GM21367 (cell line): Measurements from ENCODE around the gene CCDC137.
"Not testable (repeated sequence)": the region's sequence is repeated elsewhere in the genome, so short reads cannot be mapped to it uniquely, and the experiment has no call there.

ENCODE experiments used
- ATAC-seq: cut with Tn5 transposase; IDR thresholded peaks from one replicate; pipeline ENCODE4 v1.9.1; 2021; ENCODE audit not compliant: unreplicated experiment

CCDC137 gene

DNA sequence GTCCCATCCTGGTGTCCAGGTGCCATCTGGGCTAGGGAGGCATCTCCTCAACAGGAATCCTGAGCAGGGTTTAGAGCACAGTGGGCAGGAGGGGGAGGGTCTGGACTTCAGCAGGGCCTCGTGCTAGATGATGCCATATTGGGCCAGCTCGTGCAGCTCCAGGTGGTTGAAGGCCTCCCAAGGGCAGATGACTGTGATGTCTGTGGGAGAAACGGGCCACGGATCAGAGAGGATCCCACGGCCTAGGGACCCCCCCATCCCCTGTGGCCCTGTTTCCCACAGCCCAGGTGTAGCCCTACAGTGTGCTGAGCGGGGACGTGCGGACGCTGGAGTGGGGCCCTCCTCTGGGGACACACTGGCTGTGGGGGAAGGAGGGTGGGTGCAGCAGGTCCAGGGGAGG, 15.6 kb upstream of the CCDC137 start:
- ATAC-seq: no peak

DNA sequence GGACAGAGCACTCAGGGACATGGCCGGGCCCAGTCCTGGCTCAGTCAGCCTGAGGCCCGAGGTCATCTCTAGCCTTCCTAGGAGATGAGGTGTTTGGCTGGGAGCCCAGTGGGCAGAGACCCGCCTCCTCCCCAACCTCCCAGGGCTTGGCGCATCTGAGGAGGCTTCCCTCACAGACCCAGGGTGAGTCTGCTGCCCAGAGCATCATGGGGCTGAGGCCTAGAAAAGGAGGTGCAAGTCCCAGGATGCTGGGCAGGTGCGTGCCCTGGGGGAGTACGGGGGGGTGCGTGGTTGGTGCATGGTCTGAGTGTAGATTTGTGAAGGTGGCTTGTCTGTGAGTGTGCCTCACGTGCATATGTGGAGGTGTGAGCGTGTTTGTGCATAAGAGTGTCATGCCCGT, 14.8 kb upstream of the CCDC137 start:
- ATAC-seq: no peak

DNA sequence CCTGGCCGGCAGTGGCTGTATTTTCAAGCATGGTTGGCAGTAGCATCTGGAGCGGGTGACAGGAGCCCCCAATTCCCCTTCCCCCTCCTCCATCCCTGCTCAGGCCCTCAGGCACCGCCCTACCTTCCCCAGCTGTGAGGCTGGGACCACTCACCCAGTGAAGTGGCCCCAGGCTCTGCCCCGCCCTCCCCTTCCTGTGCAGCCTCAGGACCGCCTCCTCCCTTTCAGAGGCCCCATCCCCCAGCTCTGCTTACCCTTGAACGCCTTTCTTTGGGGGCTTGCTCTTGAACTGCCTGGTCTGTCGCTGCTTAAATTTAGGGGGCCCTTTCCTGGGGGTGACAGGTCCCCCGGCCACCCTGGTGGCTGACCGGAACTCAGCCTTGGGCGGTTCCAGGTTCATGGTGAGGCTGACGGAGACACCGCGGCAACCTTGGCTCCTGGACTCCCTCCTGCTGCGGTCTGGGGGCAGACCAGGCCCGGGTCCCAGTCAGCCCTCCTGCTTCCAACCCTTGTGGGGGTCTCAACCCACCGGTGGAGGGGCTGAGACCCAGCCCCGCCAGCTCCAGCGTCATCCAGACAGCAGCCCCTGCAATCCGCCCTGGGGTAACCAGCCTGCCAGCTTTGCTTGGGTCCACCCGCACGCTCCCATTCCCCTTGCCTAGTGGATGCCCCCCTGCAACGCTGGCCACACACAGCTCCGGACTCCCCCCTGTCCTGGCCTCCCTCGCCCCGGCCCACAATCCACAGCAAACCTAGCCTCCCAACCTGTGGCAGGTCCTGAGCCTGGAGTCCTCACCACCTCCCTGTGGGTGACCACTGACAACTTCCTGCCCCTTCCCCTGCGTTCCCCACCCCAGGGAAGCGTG, 13.4 kb upstream of the CCDC137 start:
- ATAC-seq: no peak

DNA sequence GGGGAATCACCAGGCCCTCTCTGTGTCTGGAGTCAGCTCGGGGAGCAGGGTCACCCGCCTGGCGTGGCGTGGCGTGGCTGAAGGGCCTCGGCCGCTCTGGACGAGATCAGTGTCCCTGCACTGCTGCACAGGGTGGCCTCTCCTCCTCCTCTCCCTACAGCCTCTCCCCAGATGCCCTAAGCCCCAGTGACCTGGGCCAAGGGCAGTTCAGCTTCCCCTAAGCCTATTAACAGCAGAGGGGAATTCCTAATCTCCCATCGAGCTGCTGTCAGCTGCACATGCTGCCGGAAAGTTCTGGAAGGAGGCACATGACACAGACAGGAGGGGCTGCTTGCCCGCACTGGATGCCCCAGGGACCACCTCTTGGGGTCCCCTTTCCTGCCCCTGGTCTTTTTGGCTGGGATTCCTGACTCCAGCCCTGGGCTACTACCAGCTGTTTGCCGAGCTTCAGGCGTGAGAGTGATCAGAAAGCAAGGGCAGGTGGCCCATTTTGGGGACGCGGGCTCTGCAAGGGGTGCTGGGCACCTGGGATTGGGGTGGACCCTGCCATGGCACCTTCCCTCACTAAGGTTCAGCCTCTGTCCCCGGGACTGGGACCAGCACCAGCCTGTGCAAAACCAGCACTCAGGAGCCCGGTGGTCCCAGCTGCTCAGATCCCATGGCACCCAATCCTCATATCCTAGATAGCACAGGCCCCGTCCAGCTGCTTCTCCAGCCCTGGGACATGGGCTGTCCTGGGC, 11.0 kb upstream of the CCDC137 start:
- no peak for ATAC-seq

DNA sequence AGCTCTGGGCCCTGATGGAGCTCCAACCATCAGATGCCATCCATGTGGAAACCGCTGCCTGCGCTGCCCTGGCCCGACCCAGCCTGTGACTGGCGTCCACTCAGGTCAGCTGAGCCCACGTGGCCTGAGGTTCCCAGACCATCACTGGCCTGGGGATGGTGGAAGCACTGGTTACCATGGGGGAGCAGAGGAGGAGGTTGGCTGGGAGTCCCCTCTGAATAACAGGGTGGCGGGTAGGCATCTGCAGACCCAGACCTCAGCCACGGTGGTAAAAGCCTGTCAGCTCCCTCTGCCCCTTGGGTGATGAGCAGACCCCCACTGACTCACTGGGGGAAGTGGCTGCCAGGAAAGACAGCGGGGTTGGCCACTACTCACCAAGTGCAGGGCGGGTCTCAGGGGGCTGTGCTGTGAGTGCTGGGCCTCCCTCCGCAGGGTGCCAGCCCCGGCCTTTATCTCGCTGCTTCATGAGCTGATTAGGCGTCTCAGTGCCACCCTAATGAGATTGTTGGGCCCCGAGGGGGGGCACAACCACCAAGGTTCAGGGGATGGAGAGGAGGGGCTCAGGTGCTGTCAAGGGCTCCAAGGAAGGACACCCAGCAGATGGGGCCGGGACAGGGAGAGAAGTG, 10.3 kb upstream of the CCDC137 start, which contains the start of gene PDE6G:
Gene PDE6G, minus strand, starts transcription at position 425 of the 626 bp plus-strand sequence. CDS start 3,237 bp downstream, outside the sequence.
- ATAC-seq: no peak

DNA sequence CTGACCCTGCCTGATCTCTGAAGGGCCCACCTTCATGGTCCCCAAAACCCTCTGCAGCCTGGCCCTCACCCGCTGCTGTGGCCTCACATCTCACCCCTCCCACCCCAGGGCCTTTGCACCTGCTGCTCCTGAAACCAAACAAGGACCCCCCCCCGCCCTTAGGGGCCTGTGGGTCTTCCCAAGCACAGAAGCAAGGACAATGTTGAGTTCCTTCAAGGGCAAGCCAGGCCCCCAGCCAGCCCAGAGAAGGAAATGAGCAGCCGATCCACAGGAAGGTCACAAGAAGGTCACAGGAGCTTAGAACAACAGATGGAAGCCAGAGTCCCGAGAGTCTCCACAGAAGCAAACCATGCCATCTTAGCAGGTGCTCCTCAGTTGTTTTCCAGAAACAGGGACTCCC, 9.7 kb upstream of the CCDC137 start:
- no peak for ATAC-seq

DNA sequence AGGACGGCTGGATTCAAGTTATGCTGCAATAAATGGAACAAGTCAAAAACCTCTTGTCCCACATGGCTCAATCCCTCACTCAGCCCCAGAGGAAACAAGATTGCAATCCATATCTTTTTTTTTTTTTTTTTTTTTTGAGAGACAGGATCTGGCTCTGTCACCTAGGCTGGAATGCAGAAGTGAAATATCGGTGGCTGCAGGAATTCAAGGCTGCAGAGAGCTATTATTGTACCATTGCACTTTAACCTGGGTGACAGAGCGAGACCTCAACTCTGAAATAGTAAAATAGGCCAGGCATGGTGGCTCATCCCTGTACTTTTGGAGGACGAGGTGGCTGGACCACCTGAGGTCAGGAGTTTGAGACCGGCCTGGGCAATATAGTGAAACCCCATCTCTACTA, 7.5 kb upstream of the CCDC137 start:
- ATAC-seq: no peak

DNA sequence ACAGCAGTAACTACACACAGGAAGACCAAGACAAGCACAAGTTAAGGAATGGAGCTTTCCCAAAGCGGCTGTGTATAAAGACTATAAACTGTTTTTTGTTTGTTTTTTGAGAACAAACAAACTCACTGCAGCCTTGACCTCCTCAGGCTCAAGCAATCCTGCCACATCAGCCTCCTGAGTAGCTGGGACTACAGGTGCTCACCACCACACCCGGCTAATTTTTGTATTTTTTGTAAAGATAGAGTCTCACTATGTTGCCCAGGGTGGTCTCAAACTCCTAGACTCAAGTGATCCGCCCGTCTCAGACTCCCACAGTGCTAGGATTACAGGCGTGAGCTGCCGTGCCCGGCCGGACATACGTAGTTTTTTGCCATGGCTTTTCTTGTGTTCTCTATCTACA, 6.1 kb upstream of the CCDC137 start:
- no peak for ATAC-seq

DNA sequence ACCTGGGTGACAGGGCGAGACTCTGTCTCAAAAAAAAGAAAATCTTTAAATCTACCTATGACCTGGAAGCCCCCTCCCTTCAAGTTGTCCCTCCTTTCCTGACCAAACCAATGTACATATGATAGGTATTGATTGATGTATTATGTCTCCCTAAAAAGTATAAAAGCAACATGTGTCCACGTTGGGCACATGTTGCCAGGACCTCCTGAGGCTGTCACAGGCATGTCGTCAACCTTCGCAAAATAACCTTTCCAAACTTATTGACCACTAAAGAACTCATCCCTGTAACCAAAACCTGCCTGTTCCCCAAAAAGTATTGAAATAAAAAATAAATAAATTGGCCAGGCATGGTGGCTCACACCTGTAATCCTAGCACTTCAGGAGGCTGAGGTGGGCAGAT, 4.5 kb upstream of the CCDC137 start:
- ATAC-seq: no peak

DNA sequence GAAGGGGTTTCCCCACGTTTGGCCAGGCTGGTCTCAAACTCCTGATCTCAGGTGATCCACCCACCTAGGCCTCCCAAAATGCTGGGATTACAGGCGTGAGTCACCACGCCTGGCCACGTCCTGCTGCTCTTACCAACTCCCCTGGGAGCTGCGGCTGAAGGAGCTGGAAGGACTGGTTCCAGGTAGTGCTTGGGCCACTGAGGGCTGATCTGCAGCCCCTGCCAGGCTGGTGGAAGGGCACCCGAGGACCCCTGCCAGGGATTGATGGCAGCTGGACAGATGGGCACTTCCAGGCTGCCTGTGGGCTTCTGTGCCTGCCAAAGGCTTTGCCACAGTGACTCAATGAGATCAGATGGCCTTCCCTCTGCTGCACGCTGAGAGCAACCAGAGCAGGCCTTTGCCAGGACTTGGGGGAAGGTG, 2.5 kb upstream of the CCDC137 start:
- no peak for ATAC-seq

DNA sequence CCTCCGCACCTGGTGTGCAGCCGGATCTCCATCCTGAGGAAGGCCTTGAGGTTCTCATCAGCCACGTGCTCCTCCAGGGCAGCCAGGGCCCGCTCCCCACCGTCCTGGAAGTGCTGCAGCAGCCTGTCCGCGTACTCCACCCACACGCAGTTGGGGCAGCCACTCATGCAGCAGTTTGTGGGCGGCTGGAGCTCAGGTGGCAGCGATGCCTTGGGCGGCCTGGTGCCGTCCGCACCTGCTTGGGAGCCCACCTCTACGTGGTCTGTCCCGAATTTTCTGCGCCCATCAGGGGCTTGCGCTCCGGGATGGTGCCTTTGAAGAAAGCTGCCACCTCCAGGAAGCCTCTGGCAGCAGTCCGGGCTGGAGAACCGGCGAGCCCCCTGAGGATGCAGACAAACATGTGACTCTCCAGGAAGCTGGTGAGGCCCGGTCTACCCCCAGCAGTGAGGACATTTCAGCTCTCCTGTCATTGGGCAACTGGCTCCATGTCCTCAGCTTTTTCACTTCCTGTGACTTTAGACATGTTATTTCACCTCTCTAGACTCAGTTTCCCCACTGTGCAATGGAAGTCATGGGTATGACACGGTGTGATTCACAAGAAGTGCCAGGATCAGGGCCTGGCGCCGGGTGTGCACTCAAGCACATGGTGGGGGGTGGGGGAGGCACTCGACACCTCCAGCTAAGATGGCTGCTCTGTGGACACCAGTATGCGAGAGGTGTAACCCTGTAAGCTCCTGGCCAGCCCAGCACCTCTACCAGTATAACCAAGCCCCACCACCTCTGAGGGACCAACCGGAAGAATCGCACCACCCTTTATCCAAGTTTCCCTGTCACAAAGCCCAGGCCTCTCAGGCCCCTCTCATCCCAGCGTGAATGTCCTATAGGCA, 1.1 kb upstream of the CCDC137 start:
- ATAC-seq: no peak

DNA sequence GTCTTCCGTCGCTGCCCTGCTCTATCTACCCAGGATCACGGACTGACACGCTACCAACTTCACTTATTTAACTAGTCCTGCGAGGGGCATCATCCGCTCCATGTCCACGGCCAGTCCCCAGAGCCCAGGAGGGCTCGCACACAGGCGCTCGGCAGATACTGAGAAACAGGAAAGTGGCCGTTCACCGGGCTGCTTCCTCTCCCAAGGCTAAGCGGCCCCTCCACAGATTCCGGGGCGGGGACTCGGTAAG, 520 bp upstream of the CCDC137 start:
- ATAC-seq: peak; percentile 9

DNA sequence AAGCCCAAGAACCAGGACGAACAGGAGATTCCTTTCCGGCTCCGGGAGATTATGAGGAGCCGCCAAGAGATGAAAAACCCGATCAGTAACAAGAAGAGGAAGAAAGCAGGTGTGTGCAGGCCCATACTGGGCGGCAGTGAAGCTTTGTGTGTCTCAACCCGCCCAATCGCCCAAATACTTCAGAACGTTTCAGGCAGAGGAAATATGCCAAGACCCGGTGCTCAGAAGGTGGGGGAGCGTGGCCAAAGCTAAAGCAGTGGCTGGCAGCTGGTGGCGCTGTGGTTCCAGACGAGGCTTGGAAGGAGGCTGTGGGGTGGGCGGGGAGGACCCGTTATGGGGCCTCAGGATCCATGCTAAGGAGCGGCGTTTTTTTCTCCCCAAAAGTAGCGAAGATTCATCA, 1.2 kb downstream of the CCDC137 start:
- no peak for ATAC-seq

DNA sequence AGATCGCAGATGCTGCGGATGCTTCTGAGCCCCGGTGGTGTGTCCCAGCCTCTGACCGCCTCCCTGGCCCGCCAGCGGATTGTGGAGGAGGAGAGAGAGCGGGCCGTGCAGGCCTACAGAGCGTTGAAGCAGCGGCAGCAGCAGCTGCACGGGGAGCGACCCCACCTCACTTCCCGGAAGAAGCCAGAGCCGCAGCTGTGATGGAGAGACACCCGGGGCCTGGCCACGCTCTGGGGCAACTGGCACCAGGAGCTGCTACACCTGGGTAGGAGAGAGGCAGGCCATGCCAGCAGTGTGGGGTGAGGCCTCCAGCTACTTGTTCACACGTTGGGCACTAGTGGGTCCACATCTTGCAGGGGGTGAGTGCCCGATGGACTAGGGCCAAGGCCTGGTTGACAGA, 6.0 kb downstream of the CCDC137 start:
- ATAC-seq: no peak

DNA sequence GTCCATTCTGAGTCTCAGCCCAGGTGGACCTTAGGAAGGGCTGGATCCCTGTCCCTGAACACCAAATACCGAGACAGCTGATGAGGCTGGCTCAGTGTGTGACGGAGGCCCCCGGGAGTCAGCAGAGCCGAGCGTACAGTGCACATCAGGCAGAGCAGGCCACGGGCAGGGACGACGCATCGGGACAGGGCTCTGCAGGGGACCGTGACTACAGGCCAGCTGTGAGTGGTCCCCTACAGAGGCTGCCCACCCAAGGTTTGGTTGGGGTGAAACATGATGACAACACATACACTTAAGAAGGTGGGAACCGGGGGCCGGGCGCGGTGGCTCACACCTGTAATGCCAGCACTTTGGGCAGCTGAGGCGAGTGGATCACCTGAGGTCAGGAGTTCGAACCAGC, 6.4 kb downstream of the CCDC137 start:
- no peak for ATAC-seq

DNA sequence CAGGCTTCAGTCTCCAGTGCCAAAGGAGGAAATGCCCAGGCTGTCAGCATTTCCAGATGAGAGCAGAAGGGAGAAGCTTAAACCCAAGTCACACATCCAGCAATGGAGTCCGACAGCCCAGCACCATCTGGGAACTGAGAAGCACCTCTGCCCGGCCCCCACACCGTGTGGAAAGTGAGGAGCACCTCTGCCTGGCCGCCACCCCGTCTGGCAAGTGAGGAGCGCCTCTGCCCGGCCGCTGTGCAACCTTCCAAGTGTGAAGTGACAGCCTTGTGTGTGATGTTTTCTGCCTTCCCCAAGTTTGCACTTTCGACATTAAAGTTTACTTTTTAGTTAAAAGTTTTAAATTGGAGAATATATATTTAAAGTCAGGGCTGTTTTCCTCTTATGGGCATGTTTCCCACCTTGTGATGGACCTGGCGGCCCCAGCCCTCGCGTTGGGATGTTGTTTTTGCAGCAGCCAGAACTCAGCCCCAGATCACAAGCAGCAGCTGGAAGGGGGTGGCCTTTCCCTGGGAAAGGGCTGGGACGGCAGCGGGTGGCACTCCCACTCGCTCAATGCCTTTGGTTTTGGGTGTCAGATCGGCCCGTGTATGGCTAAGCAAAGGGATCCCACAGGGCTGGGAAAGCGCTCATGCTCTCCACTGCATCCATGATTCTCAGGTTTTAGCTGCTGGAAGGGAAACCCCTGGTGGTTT, 7.2 kb downstream of the CCDC137 start:
- ATAC-seq: no peak

DNA sequence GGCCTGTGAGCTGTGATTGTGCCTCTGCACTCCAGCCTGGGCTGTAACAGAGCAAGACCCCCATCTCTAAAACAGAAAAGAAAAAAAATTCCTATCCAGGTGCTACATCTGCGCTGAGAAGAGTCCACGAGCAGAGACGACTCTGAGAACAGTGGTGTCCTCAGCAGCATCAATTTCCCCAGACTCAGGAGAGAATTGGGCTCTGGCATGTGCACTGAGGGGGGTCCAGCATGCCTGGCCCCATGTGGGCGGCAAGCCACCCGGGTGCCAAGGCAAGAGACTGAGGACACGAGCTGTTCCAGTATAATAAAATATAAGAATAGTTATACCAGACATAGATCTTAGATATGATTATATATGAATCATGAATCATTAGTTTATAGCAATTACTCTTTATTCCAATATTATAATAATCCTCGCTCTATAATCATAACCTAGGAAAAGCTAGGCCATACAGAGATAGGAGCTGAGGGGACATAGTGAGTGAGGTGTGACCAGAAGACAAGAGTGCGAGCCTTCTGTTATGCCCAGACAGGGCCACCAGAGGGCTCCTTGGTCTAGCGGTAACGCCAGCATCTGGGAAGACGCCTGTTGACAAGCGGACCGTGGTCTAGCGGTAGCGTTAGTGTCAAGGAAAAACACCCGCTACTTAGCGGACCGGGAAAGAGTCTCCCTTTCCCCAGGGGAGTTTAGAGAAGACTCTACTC, 9.1 kb downstream of the CCDC137 start:
- not testable (repeated sequence) for ATAC-seq

DNA sequence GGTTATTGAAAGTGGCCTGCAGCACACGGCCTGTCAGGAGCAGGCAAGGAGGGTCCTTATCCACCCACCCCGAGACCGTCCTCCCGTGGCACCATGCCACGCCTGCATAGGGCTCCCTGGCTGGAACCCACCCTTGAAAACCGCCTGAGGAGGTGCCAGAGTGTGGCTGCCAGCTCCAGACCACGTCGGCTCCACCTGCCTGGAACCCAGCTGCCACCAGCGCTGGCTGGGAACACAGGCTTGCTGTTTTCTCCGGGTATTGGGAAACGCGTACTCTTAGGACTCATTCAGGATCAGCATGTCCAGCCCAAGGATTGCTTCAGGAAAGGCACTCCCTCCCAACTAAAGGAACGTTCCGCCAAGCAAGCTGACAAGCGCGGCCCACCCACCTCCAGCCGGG, 10.4 kb downstream of the CCDC137 start:
- no peak for ATAC-seq

DNA sequence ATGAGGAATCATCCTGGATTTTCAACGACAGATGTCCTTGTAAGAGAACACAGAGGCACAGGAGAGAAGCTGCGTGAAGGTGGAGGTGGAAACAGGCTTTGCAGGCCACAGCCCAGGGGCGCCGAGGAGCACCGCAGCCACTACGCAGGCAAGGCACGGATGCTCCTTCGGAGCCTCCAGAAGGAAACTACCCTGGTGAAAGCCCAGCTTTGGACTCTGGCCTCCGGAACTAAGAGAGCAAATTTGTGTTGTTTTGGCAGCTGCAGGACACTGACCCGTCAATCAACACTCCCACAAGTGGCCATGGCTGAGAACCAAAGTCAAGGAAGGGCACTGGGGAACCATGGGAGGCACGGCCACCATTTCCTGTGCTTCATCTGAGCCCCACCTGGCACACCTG, 13.6 kb downstream of the CCDC137 start:
- no peak for ATAC-seq

DNA sequence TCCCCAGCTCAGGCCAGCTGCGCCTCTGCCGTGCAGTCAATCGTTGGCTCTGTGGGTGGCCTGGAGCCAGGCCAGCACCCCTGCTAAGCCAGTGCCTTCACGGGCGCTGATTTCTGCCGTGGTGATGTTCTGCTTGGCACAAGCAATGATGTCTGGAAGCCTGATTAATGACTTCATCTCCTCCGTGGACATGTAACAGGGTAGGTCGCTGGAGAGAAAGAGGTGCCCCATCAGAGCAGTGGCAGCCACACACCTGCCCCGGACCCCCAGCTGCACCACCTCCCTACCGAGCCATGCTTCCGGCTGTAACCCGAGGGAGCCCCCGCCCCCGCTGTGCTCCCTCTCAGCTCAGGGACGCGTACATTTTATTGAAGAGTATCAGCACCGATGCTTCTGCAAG, 15.1 kb downstream of the CCDC137 start:
- ATAC-seq: no peak
